Lung (tissue), 12 donors: ENCODE measurements around the gene SLC44A1. TPM values are rescaled to one million over a fixed set of nuclear protein-coding genes. Genes with fewer than 3 reads are reported as not detected.

Experiments
- ATAC-seq: fragments of 200-7000 bp; cut with Tn5 transposase; one replicate; pipeline ENCODE4 v1.9.1; 2020; ENCODE audit warnings: moderate number of reproducible peaks; ENCODE audit not compliant: insufficient read depth, low FRiP score
- DNase-seq, 3 donors: peaks; one replicate each; pipeline ENCODE4 v3.0.0-alpha.2; 2013 to 2017
- H3K27ac ChIP-seq, 2 donors: one replicate each; pipeline ENCODE4 v1.5.1; 2013; ENCODE audit warnings: mild to moderate bottlenecking in 2 of 2, moderate library complexity in 2 of 2, control low read depth in 1 of 2, inconsistent platforms in 1 of 2, low read depth in 1 of 2, low read length in 1 of 2
- H3K27me3 ChIP-seq, 3 donors: one replicate each; pipeline ENCODE4 v1.5.1; 2013; ENCODE audit warnings: low read length in 2 of 3; ENCODE audit not compliant: control insufficient read depth in 3 of 3, insufficient read depth in 3 of 3
- H3K36me3 ChIP-seq, 4 donors: one replicate each; pipeline ENCODE4 v1.5.1; 2013; ENCODE audit warnings: low read length in 4 of 4, mild to moderate bottlenecking in 1 of 4, moderate library complexity in 1 of 4; ENCODE audit not compliant: control insufficient read depth in 4 of 4, insufficient read depth in 4 of 4
- H3K4me1 ChIP-seq, 5 donors: one replicate each; pipeline ENCODE4 v1.5.1; 2013; ENCODE audit warnings: low read length in 5 of 5, mild to moderate bottlenecking in 2 of 5, moderate library complexity in 1 of 5; ENCODE audit not compliant: control insufficient read depth in 5 of 5, insufficient read depth in 5 of 5
- H3K4me3 ChIP-seq: one replicate; pipeline ENCODE4 v1.5.1; 2013; ENCODE audit warnings: mild to moderate bottlenecking, control low read depth, moderate library complexity
- H3K9ac ChIP-seq, 2 donors: one replicate each; pipeline ENCODE4 v1.5.1; 2013; ENCODE audit warnings: low read length in 2 of 2, control low read depth in 1 of 2; ENCODE audit not compliant: insufficient read depth in 1 of 2
- H3K9me3 ChIP-seq, 4 donors: one replicate each; pipeline ENCODE4 v1.5.1; 2013; ENCODE audit warnings: low read length in 3 of 4, mild to moderate bottlenecking in 1 of 4, moderate library complexity in 1 of 4; ENCODE audit not compliant: control insufficient read depth in 4 of 4, insufficient read depth in 3 of 4
- CTCF ChIP-seq: IDR thresholded peaks from 2 replicates; pipeline ENCODE4 v1.5.1; 2012; ENCODE audit warnings: mild to moderate bottlenecking; ENCODE audit errors: control extremely low read depth, extremely low read depth
- WGBS, 2 donors: extraction: QIAGEN DNeasy Blood & Tissue Kit; methylation state at CpG; one replicate each; pipeline ENCODE4 v1.1.7; 2013; 5-methylcytosine and 5-hydroxymethylcytosine counted together
- polyA plus RNA-seq, 2 donors: library from polyadenylated mRNA; stranded (reverse); fragments of 200-250 nt; gene quantifications; one replicate each; pipeline ENCODE4 v1.2.1, GENCODE V29; 2013
- total RNA-seq, 2 donors: library from RNA; depleted of rRNA in 1 of 2; stranded (reverse); fragments of >200 nt in 1 of 2; gene quantifications; one replicate each; pipeline ENCODE4 v1.2.1, GENCODE V29; 2014 to 2021
- donor health status: control.
- donor health status: control.
- donor health status: Bipolar disorder and iron deficiency.
- donor health status: healthy.
- donor health status: DM: yes; HTN: yes; CAD: no.

The SLC44A1 gene
- total and polyA plus RNA-seq, 4 donors, result 13.0 to 61.7 (median 33.8) TPM

- Histone ChIP-seq H3K27ac (no peak overlapping the region), H3K27me3 (no peaks in the 10 kb centered on the region), H3K9me3 (no peaks in the 10 kb centered on the region), H3K4me3 (no peak overlapping the region), H3K36me3 (no peaks in the 10 kb centered on the region), H3K4me1 (peaks cover 0 to 32% (median 4%) of the 10 kb centered on the region in 5 donors), H3K9ac (no peak overlapping the region)
- 87 to 97% methylated on average over 3 of the region's 3 CpGs for WGBS, 2 donors
- DNase-seq, result peak; percentile 62 to 87 (median 79)
- TF ChIP-seq CTCF, result no peak
- ATAC-seq, result no peak
These were observed 152.0 kb downstream of the SLC44A1 start for GRCh38 chr9:105396441-105396840.

GRCh38 chr9:105396901-105397300, 152.4 kb downstream of the SLC44A1 start:
- peaks cover 0 to 32% (median 4%) of the 10 kb centered on the region in 5 donors for H3K4me1 ChIP-seq
- H3K27ac ChIP-seq, result no peak overlapping the region
- no peak overlapping the region for H3K4me3 ChIP-seq
- no peaks in the 10 kb centered on the region for H3K9me3 ChIP-seq
- no peaks in the 10 kb centered on the region for H3K27me3 ChIP-seq
- TF ChIP-seq CTCF, result no peak
- no peak overlapping the region for H3K9ac ChIP-seq
- DNase-seq (peak in 2 of 3 donors; percentile 65), ATAC-seq (no peak)
- WGBS, 2 donors, result 81 to 86% methylated on average over 3 of the region's 3 CpGs
- no peaks in the 10 kb centered on the region for H3K36me3 ChIP-seq

GRCh38 chr9:105399117-105399516, 154.7 kb downstream of the SLC44A1 start:
- Histone ChIP-seq H3K9me3 (no peaks in the 10 kb centered on the region), H3K4me3 (no peak overlapping the region), H3K27ac (no peak overlapping the region), H3K27me3 (no peaks in the 10 kb centered on the region), H3K9ac (no peak overlapping the region), H3K4me1 (peaks cover 0 to 32% (median 4%) of the 10 kb centered on the region in 5 donors), H3K36me3 (no peaks in the 10 kb centered on the region)
- peak in 2 of 3 donors; percentile 17 to 21 for DNase-seq
- ATAC-seq, result no peak
- 83 to 90% methylated on average over 2 of the region's 2 CpGs for WGBS, 2 donors
- TF ChIP-seq CTCF, result no peak

DNA sequence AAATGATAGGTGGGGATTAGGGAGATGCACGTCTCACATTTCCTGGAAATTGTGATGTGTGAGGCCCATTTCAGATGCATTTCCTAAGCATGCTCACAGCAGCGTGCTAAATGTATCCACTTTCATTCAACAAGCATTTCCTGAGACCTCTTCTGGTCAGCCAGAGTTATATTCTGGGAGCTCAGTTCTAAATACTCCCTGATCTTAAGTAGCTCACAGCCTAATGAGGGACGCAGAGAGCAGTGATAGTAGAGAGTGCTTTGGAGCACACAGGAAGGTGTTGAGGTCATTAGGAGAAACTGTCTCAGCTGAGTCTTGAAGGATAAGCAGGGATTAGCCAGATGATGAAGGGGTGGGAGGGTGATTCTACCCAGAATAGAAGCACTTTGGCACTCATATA, 157.2 kb downstream of the SLC44A1 start:
- no peak for ATAC-seq
- WGBS, 2 donors, result 54 to 67% methylated on average over 3 of the region's 3 CpGs

More for the DNA sequence above, 157.2 kb downstream of the SLC44A1 start:
- Histone ChIP-seq H3K4me3 (no peak overlapping the region), H3K36me3 (no peaks in the 10 kb centered on the region), H3K27ac (no peak overlapping the region), H3K9ac (no peak overlapping the region), H3K4me1 (peaks cover 0 to 25% (median 2%) of the 10 kb centered on the region in 5 donors), H3K9me3 (no peaks in the 10 kb centered on the region), H3K27me3 (no peaks in the 10 kb centered on the region)
- peak in 2 of 3 donors; percentile 52 to 65 for DNase-seq
- TF ChIP-seq CTCF, result no peak
